ENCODE data around the gene GAS7. TPM values are rescaled to one million over a fixed set of nuclear protein-coding genes. Genes with fewer than 3 reads are reported as not detected.

The GAS7 gene
- total and polyA plus RNA-seq, 7 donors: 6.5 to 67.6 (median 35.1) TPM

DNA sequence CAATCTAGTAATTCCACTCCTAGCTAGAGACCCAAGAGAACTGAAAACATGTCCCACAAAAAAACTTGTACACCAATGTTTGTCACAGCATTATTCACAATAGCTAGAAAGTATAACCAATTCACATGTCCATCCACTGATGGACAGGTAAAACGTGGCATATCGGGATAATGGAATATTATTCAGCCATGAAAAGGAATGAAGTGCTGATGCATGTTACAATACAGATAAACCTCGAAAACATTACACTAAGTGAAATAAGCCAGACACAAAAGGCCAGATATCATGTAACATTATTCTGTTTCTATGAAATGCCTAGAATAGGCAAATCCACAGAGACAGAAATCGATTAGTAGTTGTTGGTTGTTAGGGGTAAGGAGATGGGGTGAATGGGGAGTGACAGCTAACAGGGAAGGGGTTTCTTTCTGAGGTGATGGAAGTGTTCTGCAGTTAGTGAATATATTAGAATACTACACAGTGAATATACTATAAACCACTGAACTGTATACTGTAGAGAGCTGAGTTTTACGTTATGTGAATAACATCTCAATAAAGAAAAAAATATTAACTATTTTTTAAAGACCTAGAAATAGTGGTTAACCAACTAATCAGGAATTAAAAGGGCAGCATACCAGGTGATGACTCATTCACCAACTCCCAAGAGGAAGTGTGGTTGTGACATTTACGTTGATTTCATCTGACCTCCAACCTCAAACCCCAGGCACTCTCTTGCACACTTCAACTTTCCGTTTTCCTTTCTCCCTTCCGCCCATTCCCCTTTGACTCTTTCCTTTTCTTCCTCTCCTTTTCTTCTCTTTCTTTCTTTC is 48.6 kb downstream of the GAS7 start:
- no peaks in the 10 kb centered on the region for H3K4me1 ChIP-seq
- H3K4me3 ChIP-seq: no peak overlapping the region
- 59 to 68% methylated on average over 8 of the region's 8 CpGs for WGBS, 2 donors
- no peak overlapping the region for H3K27ac ChIP-seq
- H3K36me3 ChIP-seq: no peaks in the 10 kb centered on the region
- no peaks in the 10 kb centered on the region for H3K27me3 ChIP-seq
- H3K9me3 ChIP-seq: no peaks in the 10 kb centered on the region
- no peak for TF ChIP-seq POLR2A (IDR thresholded peaks at IDR 0.05)
- TF ChIP-seq, protein P1, sequence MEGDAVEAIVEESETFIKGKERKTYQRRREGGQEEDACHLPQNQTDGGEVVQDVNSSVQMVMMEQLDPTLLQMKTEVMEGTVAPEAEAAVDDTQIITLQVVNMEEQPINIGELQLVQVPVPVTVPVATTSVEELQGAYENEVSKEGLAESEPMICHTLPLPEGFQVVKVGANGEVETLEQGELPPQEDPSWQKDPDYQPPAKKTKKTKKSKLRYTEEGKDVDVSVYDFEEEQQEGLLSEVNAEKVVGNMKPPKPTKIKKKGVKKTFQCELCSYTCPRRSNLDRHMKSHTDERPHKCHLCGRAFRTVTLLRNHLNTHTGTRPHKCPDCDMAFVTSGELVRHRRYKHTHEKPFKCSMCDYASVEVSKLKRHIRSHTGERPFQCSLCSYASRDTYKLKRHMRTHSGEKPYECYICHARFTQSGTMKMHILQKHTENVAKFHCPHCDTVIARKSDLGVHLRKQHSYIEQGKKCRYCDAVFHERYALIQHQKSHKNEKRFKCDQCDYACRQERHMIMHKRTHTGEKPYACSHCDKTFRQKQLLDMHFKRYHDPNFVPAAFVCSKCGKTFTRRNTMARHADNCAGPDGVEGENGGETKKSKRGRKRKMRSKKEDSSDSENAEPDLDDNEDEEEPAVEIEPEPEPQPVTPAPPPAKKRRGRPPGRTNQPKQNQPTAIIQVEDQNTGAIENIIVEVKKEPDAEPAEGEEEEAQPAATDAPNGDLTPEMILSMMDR (IDR thresholded peaks at IDR 0.05): no peak
- TF ChIP-seq EP300 (IDR thresholded peaks at IDR 0.05): no peak
- no peak for TF ChIP-seq POLR2AphosphoS5 (IDR thresholded peaks at IDR 0.05)
- intact Hi-C loops (cut with DNase I): no loop called here
- DNase-seq: no peak

DNA sequence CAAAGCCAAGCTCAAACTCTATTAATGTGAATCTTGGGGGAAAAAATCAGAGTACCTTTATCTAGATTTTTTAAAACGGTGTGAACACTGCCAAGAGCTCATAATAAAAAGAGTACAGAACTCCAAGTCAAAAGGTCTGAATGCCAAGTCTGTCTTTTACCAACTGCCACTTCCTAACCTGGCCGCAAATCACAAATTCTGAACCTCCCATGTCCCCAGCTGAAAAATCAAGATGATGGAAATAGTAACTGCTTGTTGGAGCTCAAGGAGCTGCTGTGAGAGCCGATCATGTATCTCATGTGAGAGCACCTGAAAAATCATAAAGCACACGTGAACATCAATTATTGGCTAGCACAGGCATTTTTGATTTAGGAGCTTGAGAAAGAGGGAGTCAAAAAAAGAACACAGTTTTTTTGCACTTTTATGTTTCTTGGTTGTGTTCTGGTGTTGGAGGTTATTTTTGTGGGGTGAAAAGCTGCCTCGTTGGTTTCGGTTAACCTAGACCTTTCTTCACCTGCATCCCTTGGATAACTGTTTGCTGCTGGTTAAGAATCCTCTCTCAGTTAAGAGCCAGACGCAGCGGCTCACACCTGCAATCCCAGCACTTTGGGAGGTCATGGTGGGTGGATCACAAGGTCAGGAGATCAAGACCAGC is 50.5 kb downstream of the GAS7 start:
- no peaks in the 10 kb centered on the region for H3K36me3 ChIP-seq
- TF ChIP-seq, protein P1 (IDR thresholded peaks at IDR 0.05): no peak
- TF ChIP-seq POLR2A (IDR thresholded peaks at IDR 0.05) (no peak), POLR2AphosphoS5 (IDR thresholded peaks at IDR 0.05) (no peak), EP300 (IDR thresholded peaks at IDR 0.05) (no peak)
- 55 to 62% methylated on average over 8 of the region's 8 CpGs for WGBS, 2 donors
- DNase-seq: no peak
- H3K4me1 ChIP-seq: peaks cover 0 to 3% (median 0%) of the 10 kb centered on the region in 4 donors
- intact Hi-C loops (cut with DNase I): no loop called here
- H3K27me3 ChIP-seq: no peaks in the 10 kb centered on the region
- no peak overlapping the region for H3K27ac ChIP-seq
- no peaks in the 10 kb centered on the region for H3K9me3 ChIP-seq
- H3K4me3 ChIP-seq: no peak overlapping the region

DNA sequence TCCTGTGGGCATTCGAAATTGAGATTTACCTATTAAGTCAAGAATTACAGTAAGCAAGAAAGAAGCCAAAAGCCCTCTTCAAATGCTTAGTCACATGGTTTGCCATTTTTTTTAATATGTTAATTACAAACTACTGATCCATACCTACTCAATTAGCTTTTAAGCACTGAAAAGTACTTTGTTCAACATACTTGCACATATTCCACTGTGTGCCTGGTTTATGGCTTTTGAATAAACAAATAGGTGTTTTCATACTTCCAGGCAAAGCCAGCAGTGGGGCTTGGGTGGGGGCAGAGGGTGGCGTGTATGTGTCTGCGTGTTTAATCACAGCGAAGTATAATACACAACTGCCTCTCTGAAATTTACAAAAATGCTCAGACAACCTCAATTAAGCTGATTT is 51.4 kb downstream of the GAS7 start:
- no peaks in the 10 kb centered on the region for H3K27me3 ChIP-seq
- no peak overlapping the region for H3K4me3 ChIP-seq
- no peaks in the 10 kb centered on the region for H3K36me3 ChIP-seq
- intact Hi-C loops (cut with DNase I): no loop called here
- TF ChIP-seq POLR2AphosphoS5 (IDR thresholded peaks at IDR 0.05) (no peak), POLR2A (IDR thresholded peaks at IDR 0.05) (no peak), EP300 (IDR thresholded peaks at IDR 0.05) (no peak)
- TF ChIP-seq, protein P1 (IDR thresholded peaks at IDR 0.05): no peak
- H3K9me3 ChIP-seq: no peaks in the 10 kb centered on the region
- DNase-seq: no peak
- no peak overlapping the region for H3K27ac ChIP-seq
- peaks cover 0 to 3% (median 0%) of the 10 kb centered on the region in 4 donors for H3K4me1 ChIP-seq
- 14 to 58% methylated on average over 4 of the region's 4 CpGs for WGBS, 2 donors

DNA sequence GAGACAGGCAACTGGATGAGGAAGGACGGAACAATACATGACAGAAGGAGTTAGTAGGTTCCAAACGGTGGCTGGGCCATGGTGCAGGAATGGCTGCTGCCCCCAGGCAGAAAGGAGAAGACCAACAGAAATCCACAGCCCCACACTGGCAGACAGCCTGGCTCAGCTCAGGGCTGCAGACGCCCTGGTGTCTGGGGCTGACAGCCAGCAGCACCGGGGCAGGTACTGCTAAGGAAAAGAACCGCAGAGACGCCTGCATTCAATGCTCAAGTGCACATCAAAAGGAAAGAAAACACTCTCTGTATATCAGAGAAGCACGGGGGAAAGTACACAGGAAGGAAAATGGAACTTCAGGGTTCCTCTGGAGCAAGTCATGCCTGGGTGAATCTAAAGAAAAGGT is 53.4 kb downstream of the GAS7 start:
- H3K27me3 ChIP-seq: no peaks in the 10 kb centered on the region
- no peak overlapping the region for H3K27ac ChIP-seq
- no peak overlapping the region for H3K4me3 ChIP-seq
- no peaks in the 10 kb centered on the region for H3K9me3 ChIP-seq
- intact Hi-C loops (cut with DNase I): no loop called here
- 56 to 79% methylated on average over 7 of the region's 7 CpGs for WGBS, 2 donors
- H3K36me3 ChIP-seq: no peaks in the 10 kb centered on the region
- TF ChIP-seq POLR2A (IDR thresholded peaks at IDR 0.05) (no peak), POLR2AphosphoS5 (IDR thresholded peaks at IDR 0.05) (no peak), EP300 (IDR thresholded peaks at IDR 0.05) (no peak)
- TF ChIP-seq, protein P1 (IDR thresholded peaks at IDR 0.05): no peak
- peaks cover 0 to 3% (median 0%) of the 10 kb centered on the region in 4 donors for H3K4me1 ChIP-seq
- no peak for DNase-seq
